HL-60 (cell line): ENCODE data around the gene ALPK1.

Source experiments
- CTCF ChIP-seq: IDR thresholded peaks from one replicate; pipeline ENCODE4 v1.5.1; 2011; ENCODE audit warnings: low read length, control low read depth, inconsistent platforms; ENCODE audit not compliant: insufficient read depth
- SPI1 ChIP-seq: IDR thresholded peaks from 2 replicates; pipeline ENCODE4 v1.6.1; 2012; ENCODE audit warnings: low read depth, mild to moderate bottlenecking, borderline replicate concordance

- TF ChIP-seq CTCF (no peak), SPI1 (no peak)
These were observed 113.6 kb downstream of the ALPK1 start for GRCh38 chr4:112410804-112411203.
